NK-92 treated with Interleukin-12 subunit alpha and Interleukin-12 subunit beta, amount 100 ng/mL, for 24 hours (cell line): ENCODE results near the gene AMN1.
"Not testable (repeated sequence)": the region's sequence is repeated elsewhere in the genome, so short reads cannot be mapped to it uniquely, and the experiment has no call there.

Experiments
- DNase-seq: peaks from one replicate; lab custom pipeline; 2025; lab: John Stamatoyannopoulos, UW

The AMN1 gene

DNA sequence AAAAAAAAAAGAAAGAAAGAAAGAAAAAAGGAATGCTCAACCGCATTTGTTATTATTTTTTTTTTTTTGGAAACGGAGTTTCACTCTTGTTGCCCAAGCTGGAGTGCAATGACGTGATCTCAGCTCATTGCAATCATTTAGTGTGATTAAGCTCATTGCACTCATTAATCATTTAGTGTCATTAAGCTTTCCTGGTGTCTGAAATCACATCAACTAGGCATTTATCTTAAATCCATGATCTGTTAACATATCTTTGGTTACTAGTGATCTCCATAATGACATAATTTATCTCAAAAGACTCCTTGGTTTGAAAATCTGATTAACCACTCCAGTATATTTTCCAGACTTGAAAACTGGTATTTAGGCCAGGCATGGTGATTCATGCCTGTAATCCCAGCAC is 43.0 kb downstream of the AMN1 start:
- DNase-seq = no peak

DNA sequence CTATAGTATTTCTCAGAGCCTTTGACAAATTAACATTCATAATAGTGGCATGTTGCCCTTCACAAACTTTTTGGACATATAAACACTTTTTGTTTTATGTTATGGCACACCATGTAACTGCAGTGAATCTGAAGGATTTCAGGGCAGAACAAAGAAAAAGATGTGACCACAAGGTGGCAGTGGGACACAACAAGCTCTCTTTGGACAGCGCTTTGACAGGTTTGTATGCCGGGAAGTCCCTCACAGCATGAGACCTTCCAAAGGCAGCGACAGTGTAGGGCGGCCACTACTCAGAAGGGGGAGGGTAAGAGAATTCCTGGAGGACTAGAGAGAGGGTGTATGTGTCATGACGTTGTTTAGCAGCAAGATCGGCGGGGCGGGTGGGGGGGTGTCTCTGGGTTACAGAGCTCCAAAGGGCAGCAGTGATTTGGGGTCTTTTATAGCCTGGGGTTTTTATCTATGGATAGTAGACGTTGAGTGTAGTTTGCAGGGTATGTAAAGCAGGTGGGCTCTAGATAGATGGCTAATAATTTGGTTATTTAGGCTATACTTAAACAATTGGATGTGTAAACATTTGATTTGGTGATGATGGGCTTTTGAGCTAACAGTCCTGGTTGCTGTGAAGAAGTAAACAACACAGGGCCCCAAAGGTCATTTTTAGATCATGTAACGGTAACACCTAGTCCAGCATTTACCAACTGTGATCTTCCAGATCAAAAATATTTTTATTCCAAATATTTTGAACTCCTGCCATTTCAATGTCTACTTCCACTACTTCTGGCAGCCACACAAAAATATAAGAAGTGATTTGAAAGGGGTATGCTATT is 46.5 kb downstream of the AMN1 start:
- peak; percentile 30 for DNase-seq

DNA sequence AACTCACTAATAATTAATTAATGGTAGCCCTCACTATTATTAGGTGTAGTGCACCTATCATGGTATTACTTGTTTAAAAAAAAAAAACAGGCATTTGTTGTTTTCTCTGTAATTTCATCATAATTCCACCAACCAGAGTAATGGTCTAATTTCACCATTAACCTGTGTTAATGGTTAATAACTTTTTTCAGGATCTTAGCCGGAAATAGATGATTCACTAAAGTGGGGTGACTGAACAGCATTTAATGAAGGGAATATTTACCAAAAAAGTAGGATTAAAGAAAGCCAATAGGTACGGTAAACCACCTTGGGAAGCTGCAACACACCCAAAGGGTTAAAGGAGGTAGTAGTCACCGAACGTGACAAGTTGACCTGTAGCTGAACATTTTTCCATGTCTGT is 56.3 kb downstream of the AMN1 start:
- no peak for DNase-seq

DNA sequence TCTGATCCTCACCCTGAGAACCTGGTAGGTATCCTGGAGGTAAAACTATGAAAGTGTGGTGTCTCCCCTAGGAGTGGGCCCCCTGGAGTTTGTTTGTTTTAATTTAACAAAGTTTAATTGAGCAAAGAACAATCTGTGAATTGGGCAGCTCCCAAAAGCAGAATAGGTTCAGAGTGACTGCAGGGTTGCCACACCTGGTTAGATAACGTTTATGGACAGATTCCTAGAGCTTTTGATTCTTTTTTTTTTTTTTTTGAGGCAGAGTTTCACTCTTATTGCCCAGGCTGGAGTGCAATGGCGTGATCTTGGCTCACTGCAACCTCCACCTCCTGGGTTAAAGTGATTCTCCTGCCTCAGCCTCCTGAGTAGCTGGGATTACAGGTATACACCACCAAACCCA is 59.2 kb downstream of the AMN1 start:
- not testable (repeated sequence) for DNase-seq

DNA sequence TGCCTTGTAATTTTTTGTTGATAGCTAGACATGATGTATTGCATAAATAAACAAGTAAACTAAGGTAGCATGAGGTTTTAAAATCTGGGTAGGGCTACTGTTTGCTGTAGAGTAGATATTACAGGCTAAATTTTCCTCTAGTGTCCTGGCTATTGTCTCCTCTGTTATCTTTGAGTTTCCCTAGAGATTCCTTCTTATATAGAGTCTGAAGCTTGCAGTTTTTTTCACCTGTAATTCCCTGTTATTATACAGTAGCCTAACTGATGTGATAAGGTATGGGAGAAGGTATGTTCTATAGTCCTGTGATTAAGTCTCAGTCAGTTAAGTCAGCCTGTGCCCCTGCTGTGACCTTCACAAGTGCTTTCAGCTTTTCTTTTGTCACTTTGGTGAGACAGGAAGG is 59.8 kb downstream of the AMN1 start:
- DNase-seq = no peak

DNA sequence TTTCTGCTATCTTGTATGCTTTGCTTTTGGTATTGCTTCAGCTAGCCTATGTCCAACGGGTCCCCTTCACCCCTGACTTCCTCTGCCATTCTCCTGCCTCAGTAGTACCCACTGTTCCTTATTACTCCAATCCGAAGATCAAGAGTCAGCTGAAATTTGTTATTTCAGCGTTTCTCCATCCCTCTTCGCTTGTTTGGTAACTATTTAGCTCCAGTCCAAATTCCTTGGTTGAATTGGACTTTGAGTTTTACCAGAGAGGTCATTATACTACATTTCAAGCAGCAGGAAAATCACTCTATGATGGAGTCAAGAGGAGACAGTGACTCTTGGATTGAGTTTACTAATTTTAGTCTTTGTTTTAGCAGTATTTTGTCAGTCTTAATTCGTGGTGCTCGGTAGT is 64.8 kb downstream of the AMN1 start:
- no peak for DNase-seq

DNA sequence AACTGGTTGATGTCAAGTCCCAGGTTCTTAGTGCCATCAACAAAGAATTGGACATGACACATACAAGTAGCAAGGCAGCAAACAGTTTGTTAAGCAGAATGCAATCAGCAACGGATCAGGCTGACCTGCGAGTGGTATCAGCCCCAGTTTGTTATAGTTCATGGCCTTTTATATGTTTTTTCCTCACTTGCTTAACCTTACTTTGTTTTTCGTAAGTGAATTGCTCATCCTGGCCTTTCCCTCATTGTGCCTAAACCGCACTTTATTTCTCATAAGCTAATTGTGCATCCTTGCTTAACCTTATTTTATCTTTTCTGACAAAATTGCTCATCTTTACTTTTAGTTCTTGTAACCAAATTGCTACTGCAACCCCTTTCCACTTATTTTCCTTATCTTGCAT is 65.2 kb downstream of the AMN1 start:
- no peak for DNase-seq

DNA sequence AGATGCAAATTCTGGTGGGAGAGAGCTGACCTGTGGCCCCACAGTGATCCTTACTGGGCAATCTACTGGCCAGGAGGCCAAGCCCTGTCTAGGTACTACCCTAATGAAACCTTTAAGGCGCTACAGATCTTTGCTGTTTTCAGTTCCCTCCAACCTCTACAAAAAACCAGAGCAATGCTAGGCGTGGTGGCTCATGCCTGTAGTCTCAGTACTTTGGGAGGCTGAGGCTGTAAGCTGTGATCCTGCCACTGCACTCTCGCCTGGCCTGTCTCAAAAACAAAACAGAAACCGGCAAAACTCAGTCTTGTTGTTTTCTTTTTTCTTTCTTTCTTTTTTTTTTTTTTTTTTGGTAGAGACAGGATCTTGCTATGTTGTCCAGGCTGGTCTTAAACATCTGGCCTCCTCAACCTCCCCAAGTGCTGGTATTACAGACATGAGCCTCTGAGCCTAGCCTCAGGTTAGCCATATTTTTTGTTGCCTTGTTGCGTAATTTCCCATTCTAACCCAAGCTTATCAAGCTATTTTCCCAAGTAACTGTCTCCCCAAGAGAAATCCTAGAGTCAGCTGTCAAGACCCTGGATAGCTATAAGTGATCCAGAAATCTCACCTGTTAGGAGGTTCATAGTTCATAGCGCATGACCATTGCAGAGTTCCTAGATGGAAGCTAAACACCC is 66.5 kb downstream of the AMN1 start:
- no peak for DNase-seq

DNA sequence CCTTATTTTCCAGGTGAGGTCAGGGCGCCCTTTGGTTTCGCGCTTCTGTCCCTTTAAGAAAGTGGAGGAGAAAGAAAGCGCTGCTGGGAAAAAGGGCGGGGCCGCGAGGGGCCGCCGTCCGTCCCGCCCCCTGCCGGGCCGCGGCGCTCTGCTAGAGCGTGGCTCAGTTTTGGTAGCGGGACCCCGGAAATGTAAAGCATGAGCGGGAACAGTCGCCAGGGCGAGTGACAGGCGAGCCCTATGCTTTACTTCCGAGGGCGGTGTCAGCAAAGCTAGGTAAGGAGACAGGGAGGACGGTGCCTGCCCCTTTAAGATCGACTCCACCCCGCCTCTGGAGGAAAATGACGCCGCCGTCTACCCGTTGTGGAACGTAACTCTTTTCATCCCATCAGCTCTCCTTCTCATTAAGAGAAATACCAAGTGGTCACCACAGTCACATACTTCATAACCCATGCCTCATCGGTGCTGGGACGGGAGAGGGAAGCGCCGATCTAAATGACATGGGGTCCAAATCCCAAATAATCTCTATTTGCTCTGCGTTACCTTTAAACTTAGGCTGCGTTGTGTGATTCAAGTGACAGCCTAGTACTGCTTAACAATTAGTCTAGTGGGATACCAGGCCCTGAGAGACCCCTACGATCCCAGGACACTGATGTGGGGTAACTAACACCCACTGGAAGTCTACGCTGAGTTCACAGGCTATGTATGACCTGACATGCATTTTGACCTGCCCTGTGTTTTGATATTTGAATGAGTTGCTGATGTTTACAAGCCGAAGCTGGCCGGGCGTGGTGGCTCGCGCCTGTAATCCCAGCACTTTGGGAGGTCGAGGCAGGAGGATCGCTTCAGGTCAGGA is 69.5 kb downstream of the AMN1 start, which contains the start of gene ETFBKMT:
Gene ETFBKMT, plus strand, starts transcription at position 602 of the 856 bp plus-strand sequence. CDS start 2,266 bp downstream, outside the sequence.
- DNase-seq = peak; percentile 88

DNA sequence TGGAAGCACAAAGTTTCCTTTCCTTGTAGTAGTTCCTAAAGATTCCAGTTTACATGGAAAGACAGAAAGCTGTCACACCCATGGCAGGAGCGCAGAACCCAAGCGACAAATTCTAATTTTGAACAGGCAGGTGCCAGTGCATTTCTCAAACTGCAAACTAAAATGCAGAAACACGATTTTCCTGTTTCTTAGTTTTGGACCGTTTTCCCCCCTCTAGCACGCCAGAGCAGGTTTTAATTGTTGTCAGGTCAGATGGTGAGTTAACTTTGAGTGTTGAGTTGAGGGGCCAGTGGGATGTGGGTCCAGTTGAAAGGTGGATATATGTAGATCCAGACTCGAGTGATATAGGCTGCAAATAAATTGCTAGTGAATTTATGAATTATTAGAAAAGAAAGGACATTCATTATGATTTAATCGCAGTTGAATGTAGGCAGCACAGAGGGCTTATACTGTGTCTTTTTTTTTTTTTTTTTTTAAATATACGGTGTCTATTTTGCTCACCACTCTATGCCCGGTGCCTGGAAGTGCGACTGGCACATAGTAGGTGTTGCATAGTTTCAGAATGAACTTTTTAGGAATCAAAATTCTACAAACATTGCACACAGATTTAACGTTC is 70.2 kb downstream of the AMN1 start:
- DNase-seq = no peak

DNA sequence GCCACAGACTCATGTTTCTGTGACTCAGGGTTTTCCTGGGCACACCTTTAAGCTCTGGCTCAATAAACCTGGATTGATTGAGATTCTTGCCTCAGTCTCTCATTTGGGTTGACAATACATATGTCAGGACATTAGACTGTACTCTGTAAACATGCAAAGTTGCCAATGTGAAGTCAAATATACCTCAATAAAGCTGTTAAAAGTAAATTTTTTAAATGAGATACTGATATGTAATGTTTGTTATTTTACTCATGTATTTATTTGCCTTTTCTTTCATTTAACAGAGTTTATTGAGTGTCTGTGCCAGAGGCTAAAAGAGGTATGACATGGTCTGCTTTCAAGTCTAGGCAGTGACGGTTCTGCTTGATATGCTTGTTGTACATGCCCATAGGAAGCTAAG is 73.0 kb downstream of the AMN1 start:
- no peak for DNase-seq

DNA sequence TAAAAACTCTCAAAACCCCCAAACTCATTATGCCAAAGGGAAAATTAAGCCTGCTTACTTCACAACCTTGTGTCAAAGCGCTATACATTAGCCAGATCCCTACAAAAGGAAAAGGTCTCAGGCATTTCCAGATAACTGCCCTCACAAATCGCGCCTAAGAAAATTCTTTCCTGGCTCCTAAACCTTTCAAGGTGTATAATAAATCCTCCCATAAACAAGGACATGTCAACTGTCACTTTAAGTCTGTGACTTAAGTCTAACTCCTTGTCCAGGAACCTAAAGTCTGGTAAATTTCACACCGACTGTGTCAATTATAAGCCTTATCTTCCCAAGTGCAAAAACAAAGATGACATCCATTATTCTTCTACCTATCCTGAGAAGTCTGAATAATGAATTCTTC is 73.6 kb downstream of the AMN1 start:
- DNase-seq = no peak

DNA sequence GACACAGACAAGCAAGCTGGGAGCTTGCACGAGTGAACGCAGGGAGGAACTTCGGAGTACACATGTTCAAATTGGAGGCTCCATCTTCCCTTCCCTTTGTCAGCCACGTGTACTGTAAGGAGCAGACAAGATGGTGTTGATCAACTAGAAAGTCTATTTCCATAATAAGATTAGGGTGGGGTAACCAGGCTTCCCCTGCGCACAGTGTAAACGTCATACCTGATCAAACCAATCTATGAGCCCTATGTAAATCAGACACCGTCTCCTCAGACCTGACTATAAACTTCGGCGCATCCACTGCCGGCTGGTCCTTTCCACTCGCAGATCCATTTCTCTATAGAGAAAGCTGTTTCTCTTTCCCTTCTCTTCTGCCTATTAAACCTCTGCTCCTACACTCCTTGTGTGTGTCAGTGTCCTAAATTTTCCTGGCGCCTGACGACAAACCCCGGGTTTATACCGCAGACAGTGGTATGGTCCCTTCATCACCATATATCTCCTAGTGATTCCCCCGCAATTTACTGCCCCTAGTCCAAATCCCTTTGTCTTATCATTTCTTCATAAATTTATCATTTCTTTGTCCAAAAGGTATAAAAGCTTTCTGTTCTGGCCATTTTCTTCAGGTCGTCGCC is 76.8 kb downstream of the AMN1 start:
- DNase-seq = no peak

DNA sequence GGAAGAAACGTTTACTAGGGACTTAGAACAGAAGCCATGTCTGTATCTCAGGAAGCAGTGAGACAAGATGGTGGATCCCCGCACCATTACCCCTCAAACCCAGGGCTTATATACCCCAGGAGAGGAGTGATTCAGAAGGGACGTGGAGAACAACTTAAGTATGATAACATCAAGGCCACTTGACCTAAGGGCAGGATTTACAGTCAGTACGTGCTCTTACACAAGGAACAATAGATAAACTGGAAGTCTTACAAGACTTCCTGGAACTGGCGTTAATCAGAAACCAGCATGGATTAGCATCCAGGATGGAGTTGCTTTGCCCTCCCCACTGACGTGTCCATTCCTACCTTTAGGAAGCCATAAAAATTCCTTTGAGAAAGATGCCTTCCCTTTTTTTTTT is 77.9 kb downstream of the AMN1 start:
- DNase-seq = no peak

DNA sequence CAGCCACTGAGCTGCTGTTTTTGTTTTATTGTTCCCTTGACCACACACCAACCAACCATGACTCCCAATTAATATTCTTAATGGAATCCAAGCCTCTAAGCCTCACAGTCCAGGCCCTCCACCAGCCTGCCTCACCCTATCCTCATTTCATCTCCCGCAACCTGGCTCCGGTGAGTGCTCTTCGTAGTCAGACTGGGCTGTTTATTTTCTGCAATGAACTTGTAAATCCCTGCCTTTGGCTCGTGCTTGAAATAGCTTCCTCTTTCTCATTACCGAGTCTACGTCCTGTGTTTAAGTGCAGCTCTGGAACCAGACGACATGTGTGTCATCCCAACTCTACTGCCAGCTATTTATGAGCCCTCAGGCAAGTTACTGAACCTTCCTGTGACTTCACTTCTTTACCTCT is 81.7 kb downstream of the AMN1 start:
- no peak for DNase-seq

DNA sequence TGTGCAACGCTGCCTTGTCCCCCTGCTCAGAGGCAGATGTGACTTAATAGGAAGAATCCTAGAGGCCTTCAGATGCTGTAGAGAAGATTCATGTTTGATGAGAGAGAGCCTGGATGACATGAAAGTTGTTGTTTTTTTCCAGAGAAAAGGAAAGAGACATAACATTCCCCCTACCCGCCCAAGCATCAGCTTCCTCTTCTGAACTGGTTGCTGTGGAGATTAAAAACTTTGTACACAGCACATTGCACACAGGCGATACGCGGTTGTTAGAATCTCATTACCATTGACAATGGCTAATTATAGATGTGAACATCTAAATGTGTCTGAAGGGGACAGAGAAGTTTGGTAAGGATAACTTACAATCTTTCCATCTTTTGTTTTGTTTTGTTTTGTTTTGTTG is 82.9 kb downstream of the AMN1 start:
- no peak for DNase-seq

DNA sequence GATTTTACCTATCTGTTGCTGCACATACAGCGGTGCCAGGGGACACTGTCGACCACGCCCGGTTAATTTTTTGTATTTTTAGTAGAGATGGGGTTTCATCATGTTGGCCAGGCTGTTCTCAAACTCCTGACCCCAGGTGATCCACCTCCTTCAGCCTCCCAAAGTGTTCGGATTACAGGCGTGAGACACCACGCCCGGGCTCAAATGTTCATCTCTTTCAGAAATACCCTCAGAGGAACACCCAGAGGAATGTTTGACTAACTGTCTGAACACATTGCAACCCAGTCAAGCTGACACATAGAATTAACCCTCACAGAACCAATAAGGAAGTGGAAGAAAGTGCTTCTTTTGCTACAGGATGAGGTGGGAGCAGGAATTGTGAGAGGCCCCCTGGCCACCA is 84.3 kb downstream of the AMN1 start:
- no peak for DNase-seq

DNA sequence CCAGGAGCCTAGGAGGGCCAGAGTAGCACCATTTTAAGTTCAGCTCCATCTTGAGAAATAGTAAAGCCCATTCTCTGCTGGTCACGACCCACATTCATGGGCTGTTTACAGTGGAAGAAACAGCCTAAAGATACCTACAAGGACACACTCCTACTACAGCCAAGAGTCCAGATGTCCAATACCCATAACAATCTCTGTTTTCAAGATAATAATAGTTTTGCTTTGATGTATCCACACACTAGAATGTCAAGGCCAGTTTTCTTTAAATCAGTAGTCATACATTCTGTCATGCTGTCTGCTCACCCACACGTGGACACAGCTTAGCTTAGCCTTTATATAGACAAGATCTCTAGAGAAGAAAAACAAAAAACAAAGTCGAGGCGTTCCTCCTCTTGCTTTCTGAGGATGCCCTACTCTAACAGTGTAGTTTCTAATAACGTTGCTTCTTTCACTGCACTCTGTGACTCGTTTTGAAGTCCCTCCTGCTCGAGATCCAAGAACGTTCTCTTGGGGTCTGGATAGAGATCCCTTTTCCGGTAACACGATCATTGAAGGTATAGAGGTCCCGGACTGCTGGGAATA is 87.2 kb downstream of the AMN1 start:
- no peak for DNase-seq

DNA sequence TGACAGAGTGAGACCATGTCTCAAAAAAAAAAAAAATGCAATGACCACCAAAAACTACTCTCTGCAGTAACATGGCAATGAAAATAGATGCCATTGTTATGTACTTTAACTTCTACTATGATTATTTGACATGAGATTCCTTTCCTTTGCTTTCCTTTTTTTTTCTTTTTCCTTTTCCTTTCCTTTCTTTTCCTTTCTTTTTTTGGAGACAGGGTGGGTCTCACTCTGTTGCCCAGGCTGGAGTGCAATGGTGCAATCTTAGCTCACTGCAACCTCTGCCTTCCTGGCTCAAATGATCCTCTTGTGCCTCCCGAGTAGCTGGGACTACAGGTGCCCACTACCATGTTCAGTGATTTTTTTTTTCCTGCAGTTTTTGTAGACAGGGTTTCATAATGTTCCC is 94.2 kb downstream of the AMN1 start:
- DNase-seq = no peak

DNA sequence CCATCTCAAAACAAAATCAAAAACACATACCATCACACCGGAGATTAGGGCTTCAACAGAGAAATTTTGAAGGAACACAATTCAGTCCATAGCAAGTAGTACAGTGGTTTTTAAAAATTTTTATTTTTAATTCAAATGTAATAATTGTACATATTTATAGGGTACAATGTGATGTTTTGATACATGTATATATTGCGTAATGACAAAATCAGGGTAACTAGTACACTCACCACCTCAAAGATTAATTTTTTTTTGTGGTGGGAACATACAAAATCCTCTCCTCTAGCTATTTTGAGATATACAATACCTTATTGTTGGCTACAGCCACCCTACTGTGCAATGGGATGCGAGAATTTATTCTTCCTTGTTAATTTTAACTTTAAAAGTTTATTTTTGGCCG is 95.4 kb downstream of the AMN1 start:
- DNase-seq = no peak

DNA sequence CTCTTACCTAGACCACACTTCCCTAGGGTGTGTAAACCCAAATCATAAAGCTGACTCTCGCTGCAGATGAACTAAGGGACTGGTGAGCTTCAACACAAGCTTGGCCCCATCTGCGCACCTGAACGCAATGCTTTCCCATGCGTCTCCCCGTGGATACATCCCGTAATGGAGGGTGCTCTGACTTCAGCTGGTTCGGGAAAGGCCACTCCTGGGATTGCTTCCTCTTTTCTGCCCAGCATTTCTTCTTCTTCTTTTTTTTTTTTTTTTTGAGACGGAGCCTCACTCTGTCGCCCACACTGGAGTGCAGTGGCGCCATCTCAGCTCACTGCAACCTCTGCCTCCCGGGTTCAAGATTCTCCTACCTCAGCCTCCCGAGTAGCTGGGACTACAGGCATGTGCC is 97.0 kb downstream of the AMN1 start:
- DNase-seq = no peak
